GM20431 (cell line): Measurements from ENCODE around the gene KCNQ5.
"Not testable (repeated sequence)": the region's sequence is repeated elsewhere in the genome, so short reads cannot be mapped to it uniquely, and the experiment has no call there.

ENCODE experiments used
- in situ Hi-C: fragments of 300-500 bp; cut with MseI, MboI; formaldehyde crosslinking; loops from one replicate; pipeline ENCODE4 v1.15.0; 2020; ENCODE audit warnings: low sequenced_read_pairs; ENCODE audit not compliant: unreplicated experiment

The KCNQ5 gene

DNA sequence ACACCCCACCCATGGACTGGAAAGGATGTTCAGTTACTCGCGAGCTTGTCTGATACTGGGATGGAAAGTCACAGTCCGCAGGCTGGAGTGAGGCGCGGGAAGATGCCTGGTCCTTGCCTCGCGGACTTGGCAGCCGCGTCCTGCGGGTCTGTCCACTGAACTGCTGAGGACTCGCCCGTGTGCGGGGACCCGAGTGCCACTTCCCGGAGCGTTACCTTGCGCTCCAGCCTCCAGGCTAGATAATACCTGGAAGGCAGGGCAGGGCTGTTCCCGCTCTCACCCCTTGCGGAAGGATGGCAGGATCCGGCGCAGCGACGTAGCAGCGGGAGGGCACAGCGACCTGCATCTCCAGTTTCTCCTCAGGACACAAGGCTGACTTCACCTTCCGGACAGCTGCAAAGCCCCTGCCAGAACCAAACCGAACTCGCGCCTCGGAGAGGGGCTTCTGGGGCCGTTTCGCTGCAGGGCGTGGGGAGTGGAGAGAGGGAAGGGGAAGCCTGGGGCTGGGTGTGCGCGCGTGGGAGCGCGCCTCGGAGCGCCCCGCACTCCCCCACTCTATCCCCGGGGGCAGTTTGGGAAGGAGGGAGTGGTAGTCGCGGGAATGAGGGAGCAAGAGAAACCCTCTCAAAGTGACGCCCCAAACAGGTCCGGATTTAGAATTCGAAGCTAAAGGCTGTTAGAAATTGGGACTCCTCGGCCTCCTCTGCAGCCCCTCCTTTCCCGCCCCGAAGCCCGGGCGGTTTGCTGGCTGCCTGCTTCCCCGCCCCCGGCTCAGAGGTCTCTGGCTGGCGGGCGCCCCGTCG is at the start of gene KCNQ5:
Gene KCNQ5, plus strand, starts transcription at position 774 of the 803 bp plus-strand sequence.
- in situ Hi-C loops, result loop anchor here (25.0 kb wide), 1 partner anchor 516 kb away; no protein-coding TSS in a partner anchor

GRCh38 chr6:72579865-72580264 is 42.0 kb upstream of the KCNQ5 start:
- in situ Hi-C loops, result no loop called here

- in situ Hi-C loops, result no loop called here
Observed at GRCh38 chr6:72580281-72580940, 41.5 kb upstream of the KCNQ5 start.

- in situ Hi-C loops, result not testable (repeated sequence)
Observed at GRCh38 chr6:72580950-72581349, 40.9 kb upstream of the KCNQ5 start.

DNA sequence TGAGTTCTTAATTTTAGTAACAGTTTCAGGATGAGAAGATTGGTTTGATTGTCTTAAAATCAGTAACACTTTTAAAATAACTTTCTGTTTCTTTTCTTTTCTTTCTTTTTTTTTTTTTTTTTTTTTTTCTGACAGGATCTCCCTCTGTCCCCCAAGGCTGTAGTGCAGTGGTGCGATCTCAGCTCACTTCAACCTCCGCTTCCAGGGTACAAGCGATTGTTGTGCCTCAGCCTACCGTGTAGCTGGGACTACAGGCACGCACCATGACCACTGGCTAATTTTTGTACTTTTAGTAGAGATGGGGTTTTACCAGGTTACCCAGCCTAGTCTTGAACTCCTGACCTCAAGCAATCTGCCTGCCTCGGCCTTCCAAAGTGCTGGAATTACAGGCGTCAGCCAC is 33.7 kb upstream of the KCNQ5 start:
- in situ Hi-C loops, result no loop called here

DNA sequence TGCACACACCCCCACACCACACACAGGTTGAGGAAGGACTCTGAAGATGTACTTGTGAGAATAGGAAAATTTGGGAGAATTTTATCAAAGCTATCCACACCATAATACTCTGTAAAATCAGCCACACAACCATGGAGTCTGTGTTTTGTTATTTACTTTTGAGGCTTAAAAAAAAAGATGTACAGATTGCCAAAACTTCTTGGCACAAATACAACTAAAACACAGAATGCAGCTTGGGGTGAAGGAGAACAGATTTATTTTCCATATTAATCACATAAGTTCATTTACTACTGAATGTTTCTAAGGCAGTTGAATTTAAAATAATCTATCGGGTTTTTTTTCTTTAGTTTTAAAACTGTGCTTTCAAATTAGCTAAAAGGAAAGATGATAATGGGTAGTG is 32.8 kb upstream of the KCNQ5 start:
- in situ Hi-C loops, result no loop called here

GRCh38 chr6:72595812-72596211 is 26.1 kb upstream of the KCNQ5 start:
- in situ Hi-C loops, result no loop called here

DNA sequence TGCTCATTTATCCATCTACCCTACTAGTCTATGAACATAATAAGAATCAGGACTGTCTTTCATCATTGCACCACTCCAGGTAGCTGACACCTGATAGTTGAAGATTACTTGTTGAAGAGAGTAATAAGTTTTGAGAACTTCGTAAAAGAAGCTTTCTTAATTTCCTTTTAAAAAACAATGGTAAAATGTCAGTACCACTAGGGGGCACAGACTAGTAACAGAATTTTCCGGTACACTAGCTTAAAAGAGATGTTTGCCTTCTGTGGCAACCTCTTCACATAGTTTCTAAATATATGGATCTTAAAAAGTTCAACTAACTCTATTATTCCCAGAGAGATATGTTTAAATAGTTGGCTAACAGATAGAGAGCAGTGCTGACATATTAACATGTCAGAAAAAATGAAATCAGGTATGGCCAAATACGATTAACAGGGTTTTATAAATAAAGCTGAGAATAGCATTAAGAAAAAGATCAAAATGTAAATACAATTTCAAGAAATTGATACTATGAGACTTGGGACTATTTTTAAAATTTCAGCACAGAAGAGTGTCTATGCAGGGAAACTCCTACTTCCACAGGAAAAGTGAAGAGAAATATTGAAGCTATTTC is 5.4 kb upstream of the KCNQ5 start:
- in situ Hi-C loops, result loop anchor here (25.0 kb wide), 1 partner anchor 521 kb away; no protein-coding TSS in a partner anchor

DNA sequence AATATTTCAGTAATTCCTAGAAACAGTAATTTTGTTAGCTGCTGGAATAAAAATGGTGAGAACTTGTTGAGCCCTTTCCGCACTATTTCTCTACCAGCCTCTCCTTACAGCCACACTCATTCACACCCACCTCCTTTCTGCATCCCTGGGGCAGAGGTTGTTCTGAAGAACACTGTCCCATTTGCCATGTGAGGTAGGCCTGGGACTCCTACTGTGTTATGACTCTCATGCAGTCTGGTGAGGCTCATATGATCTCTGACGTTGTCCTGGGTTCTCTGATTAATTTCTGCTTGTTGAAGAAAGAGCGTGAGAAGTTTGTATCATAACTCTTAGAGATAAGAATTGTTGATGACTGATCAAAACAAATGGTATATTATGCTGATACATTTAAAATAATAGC is 4.1 kb upstream of the KCNQ5 start:
- in situ Hi-C loops, result loop anchor here (25.0 kb wide), 1 partner anchor 520 kb away; no protein-coding TSS in a partner anchor

GRCh38 chr6:72619883-72620696 is 1.8 kb upstream of the KCNQ5 start:
- in situ Hi-C loops, result loop anchor here (25.0 kb wide), 1 partner anchor 517 kb away; no protein-coding TSS in a partner anchor

GRCh38 chr6:72620871-72621290 is 983 bp upstream of the KCNQ5 start:
- in situ Hi-C loops, result loop anchor here (25.0 kb wide), 1 partner anchor 516 kb away; no protein-coding TSS in a partner anchor

GRCh38 chr6:72622094-72622940 is 453 bp downstream of the KCNQ5 start:
- in situ Hi-C loops, result loop anchor here (25.0 kb wide), 1 partner anchor 515 kb away; no protein-coding TSS in a partner anchor

DNA sequence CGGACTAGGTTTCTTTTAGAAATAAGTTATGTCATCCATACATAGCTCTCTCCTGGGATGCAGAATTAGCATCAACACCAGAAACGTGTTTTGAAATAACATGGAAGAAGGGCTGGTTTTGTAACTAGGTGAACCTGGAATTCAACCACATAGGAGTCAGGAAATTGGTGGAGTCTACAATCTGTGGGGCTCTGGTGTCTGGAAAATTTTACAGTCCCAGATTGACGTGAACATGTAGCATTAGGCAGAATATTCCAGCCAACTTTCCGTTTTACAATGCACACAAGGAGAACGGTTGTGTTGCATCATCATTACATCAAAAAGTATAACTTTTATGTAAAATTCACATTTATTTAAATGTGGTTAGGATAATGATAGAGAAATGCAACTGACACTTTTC is 1.9 kb downstream of the KCNQ5 start:
- in situ Hi-C loops, result loop anchor here (25.0 kb wide), 1 partner anchor 513 kb away; no protein-coding TSS in a partner anchor

- in situ Hi-C loops, result loop anchor here (25.0 kb wide), 1 partner anchor 513 kb away; no protein-coding TSS in a partner anchor
Observed at GRCh38 chr6:72624557-72625160, 2.8 kb downstream of the KCNQ5 start.

DNA sequence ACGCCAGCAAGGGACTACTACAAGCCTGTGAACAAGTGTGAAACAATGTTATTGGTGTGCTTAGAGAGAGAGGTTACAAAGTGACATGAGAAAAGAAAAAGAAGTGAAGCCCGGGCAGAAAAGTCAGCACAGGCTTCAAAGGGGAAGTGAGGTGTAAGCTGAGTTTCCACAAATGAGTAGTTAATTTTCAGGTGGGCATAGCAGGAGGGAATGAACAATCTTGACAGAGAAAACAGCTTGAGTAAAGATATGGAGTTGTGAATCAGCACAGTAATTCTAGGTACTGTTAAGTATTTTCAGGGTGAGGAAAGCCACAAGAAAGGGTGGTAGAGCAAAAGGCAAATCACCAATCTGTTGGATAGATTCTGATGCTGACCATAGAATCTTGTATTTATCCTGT is 4.3 kb downstream of the KCNQ5 start:
- in situ Hi-C loops, result no loop called here

DNA sequence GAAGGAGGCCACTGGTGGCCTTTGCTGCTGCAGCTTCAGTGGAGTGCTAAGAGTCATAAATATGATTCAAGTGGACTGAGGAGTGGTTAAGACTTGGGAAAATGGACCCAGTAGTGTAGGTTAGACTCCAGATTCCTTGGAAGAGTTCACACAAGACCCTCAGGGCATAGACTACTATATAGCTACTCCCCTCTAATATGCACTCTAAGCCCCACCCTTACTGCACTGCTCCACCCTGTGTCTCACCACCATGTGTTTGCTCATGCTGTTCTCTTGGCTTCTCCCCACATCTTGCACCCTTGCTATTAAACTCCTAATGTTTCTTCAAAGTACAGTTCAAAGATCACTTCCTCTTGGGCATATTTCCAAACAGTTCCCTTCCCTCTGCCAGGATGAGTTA is 5.7 kb downstream of the KCNQ5 start:
- in situ Hi-C loops, result no loop called here

GRCh38 chr6:72631480-72631879 is 9.6 kb downstream of the KCNQ5 start:
- in situ Hi-C loops, result no loop called here

DNA sequence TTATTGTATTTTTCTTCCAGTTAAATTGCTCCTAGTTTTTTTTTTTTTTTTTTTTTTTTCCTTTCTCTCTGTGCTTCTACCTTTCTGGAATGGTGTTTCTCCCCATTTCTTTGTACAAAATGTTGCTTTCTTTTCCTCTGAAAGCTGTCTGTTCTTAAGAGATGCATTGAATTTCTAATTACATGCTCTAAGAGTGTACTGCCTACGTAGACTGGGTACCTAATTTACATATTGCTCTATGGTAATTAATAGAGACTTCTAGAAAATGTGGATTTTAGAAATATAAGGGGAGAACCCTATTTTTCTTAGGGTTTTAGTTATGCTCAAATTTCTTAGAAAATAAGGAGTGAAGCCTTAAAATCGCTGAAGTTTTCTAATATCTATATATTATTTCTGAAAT is 13.8 kb downstream of the KCNQ5 start:
- in situ Hi-C loops, result no loop called here
